Karpas-422 (cell line): ENCODE measurements around the gene SLC39A12. TPM values are rescaled to one million over a fixed set of nuclear protein-coding genes. Genes with fewer than 3 reads are reported as not detected.

Source experiments
- DNase-seq: peaks from one replicate; pipeline ENCODE4 v3.0.0-alpha.2; 2015
- H2AFZ ChIP-seq: fragments of 200-600 bp; sonication (generic); 2 replicates; pipeline ENCODE4 v1.6.1; 2014; ENCODE audit warnings: antibody characterized with exemption, low read length, mixed read lengths
- H3K27ac ChIP-seq: fragments of 200-600 bp; sonication (generic); 2 replicates; pipeline ENCODE4 v1.5.1; 2014; ENCODE audit warnings: mild to moderate bottlenecking, low read length, moderate library complexity
- H3K27me3 ChIP-seq: fragments of 200-600 bp; sonication (generic); 2 replicates; pipeline ENCODE4 v1.6.1; 2014; ENCODE audit warnings: low read length, mixed read lengths
- H3K36me3 ChIP-seq: fragments of 200-600 bp; sonication (generic); 2 replicates; pipeline ENCODE4 v1.6.1; 2014; ENCODE audit warnings: low read length, mixed read lengths; ENCODE audit not compliant: insufficient read depth
- H3K4me1 ChIP-seq: fragments of 200-600 bp; sonication (generic); 2 replicates; pipeline ENCODE4 v1.6.1; 2014; ENCODE audit warnings: mild to moderate bottlenecking, low read length, mixed read lengths
- H3K4me2 ChIP-seq: fragments of 200-600 bp; sonication (generic); 2 replicates; pipeline ENCODE4 v1.6.1; 2014; ENCODE audit warnings: low read length, low read depth, mild to moderate bottlenecking; ENCODE audit not compliant: poor library complexity, severe bottlenecking
- H3K4me3 ChIP-seq: fragments of 200-600 bp; sonication (generic); 2 replicates; pipeline ENCODE4 v1.5.1; 2014; ENCODE audit warnings: mild to moderate bottlenecking, antibody characterized with exemption, low read length, mixed read lengths
- H3K79me2 ChIP-seq: fragments of 200-600 bp; sonication (generic); 2 replicates; pipeline ENCODE4 v1.6.1; 2014; ENCODE audit warnings: mild to moderate bottlenecking, low read length, mixed read lengths
- H3K9ac ChIP-seq: fragments of 200-600 bp; sonication (generic); 2 replicates; pipeline ENCODE4 v1.6.0; 2014; ENCODE audit warnings: low read length
- H3K9me2 ChIP-seq: fragments of 200-600 bp; sonication (generic), shearing (Covaris generic); replicated peaks from 2 replicates; pipeline ENCODE4 v1.6.0; 2014; ENCODE audit warnings: mild to moderate bottlenecking, low read length, moderate library complexity; ENCODE audit not compliant: insufficient read depth
- H3K9me3 ChIP-seq: fragments of 300-700, 200-600 bp; sonication (generic); 2 replicates; pipeline ENCODE4 v1.6.1; 2014; ENCODE audit warnings: low read length, mixed read lengths
- H4K20me1 ChIP-seq: fragments of 200-600 bp; sonication (generic); 2 replicates; pipeline ENCODE4 v1.6.1; 2014; ENCODE audit warnings: mild to moderate bottlenecking, antibody characterized with exemption, low read length, low read depth; ENCODE audit not compliant: insufficient read depth
- total RNA-seq: library from RNA; depleted of rRNA; stranded (reverse); fragments of >200 nt; shearing (Covaris generic); gene quantifications from 2 replicates; pipeline ENCODE4 v1.2.3, GENCODE V29; 2014; ENCODE audit warnings: low replicate concordance; rRNA removed

Gene SLC39A12
- total RNA-seq, 1 experiment from 2014 or later, result not detected

DNA sequence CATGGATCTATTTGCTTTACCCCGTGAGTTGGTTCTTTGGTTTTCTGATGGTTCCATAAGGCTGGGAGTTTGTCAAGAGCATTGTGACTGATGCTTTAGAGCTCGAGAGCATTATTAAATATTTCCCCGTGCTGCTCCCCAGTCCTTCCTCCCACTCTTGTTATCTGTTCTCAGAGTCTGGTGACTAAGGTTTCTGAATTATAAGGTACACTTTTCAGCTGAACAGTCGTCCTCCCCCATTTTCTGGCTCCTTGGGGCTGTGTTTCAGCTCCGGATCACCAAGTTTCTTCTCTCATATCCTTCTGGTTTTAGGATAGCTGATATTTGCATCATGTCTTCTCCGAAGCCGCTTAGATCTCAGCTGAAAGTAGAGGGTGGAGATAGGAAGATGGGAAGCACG, 130.7 kb downstream of the SLC39A12 start:
- H3K27ac ChIP-seq, result no peak overlapping the region
- no peaks in the 10 kb centered on the region for H3K36me3 ChIP-seq
- no peak overlapping the region for H3K4me3 ChIP-seq
- no peaks in the 10 kb centered on the region for H3K9me3 ChIP-seq
- H4K20me1 ChIP-seq, result no peaks in the 10 kb centered on the region
- no peak overlapping the region for H3K9ac ChIP-seq
- no peaks in the 10 kb centered on the region for H3K9me2 ChIP-seq
- no peak overlapping the region for H3K4me2 ChIP-seq
- no peak overlapping the region for H2AFZ ChIP-seq
- H3K4me1 ChIP-seq, result no peaks in the 10 kb centered on the region; the same call in 1 of the 2 replicates
- H3K79me2 ChIP-seq, result no peaks in the 10 kb centered on the region
- H3K27me3 ChIP-seq, result no peaks in the 10 kb centered on the region
- DNase-seq, result no peak

GRCh38 chr10:18085855-18086254, 134.1 kb downstream of the SLC39A12 start:
- H3K79me2 ChIP-seq, result no peaks in the 10 kb centered on the region
- H3K4me2 ChIP-seq, result no peak overlapping the region
- no peak overlapping the region for H3K9ac ChIP-seq
- H3K36me3 ChIP-seq, result no peaks in the 10 kb centered on the region
- no peaks in the 10 kb centered on the region for H4K20me1 ChIP-seq
- no peak for DNase-seq
- no peak overlapping the region for H2AFZ ChIP-seq
- H3K9me3 ChIP-seq, result no peaks in the 10 kb centered on the region
- H3K9me2 ChIP-seq, result no peaks in the 10 kb centered on the region
- no peak overlapping the region for H3K4me3 ChIP-seq
- no peak overlapping the region for H3K27ac ChIP-seq
- no peaks in the 10 kb centered on the region for H3K4me1 ChIP-seq
- no peaks in the 10 kb centered on the region for H3K27me3 ChIP-seq

DNA sequence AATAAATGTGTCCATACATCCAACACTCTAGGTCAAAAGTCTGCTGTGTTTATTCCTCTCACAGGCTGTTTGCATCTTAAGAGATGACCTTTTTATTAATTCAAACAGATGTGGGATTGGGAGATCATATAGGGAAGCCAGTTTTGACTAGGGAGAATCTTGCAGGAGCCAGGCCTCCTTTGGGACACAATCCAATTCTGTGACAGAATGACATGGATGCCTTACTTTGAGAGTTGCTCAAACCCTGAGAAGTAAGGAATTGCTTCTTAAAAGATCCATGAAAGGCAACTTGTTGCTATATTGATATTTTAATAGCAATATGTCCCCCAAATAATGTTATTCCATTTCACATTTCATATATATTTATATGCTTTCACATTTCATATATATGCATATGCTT, 135.0 kb downstream of the SLC39A12 start:
- H3K9ac ChIP-seq, result no peak overlapping the region
- no peak for DNase-seq
- no peak overlapping the region for H2AFZ ChIP-seq
- H3K9me3 ChIP-seq, result no peaks in the 10 kb centered on the region
- H3K4me3 ChIP-seq, result no peak overlapping the region
- no peak overlapping the region for H3K4me2 ChIP-seq
- H4K20me1 ChIP-seq, result no peaks in the 10 kb centered on the region
- no peaks in the 10 kb centered on the region for H3K4me1 ChIP-seq
- no peaks in the 10 kb centered on the region for H3K27me3 ChIP-seq
- H3K27ac ChIP-seq, result no peak overlapping the region
- no peaks in the 10 kb centered on the region for H3K36me3 ChIP-seq
- H3K9me2 ChIP-seq, result no peaks in the 10 kb centered on the region
- no peaks in the 10 kb centered on the region for H3K79me2 ChIP-seq

DNA sequence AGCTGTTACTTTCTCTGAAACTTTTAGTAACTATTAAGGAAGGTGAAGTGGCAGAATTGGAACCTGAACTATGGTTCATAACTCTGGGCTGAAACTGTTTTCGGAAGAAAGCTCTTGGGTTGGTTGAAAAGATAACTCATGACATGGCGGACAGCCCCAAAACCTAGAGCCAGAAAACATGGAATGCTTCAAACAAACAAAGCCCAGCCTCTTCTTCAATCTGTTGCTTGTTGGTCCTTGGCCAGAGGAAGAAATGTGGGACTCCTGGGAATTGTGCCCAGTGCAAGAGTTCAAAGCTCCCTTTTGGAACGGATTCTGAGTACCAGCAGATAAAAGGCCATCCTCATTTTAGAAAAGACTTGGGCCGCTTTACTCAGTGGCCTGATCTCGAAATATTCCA, 135.6 kb downstream of the SLC39A12 start:
- H3K4me2 ChIP-seq, result no peak overlapping the region
- H2AFZ ChIP-seq, result no peak overlapping the region
- no peaks in the 10 kb centered on the region for H3K79me2 ChIP-seq
- H3K27ac ChIP-seq, result no peak overlapping the region
- no peaks in the 10 kb centered on the region for H3K9me3 ChIP-seq
- H3K9me2 ChIP-seq, result no peaks in the 10 kb centered on the region
- no peaks in the 10 kb centered on the region for H3K4me1 ChIP-seq
- H3K9ac ChIP-seq, result no peak overlapping the region
- H3K36me3 ChIP-seq, result no peaks in the 10 kb centered on the region
- H4K20me1 ChIP-seq, result no peaks in the 10 kb centered on the region
- no peak overlapping the region for H3K4me3 ChIP-seq
- DNase-seq, result no peak
- no peaks in the 10 kb centered on the region for H3K27me3 ChIP-seq

Other genes with a start within 250 kb of the SLC39A12 start
- gene TMEM236, start 199.7 kb upstream of the SLC39A12 start, total RNA-seq, result 0.04 and 0.19 TPM in 2 replicates
- 0.04 TPM in 1 of 2 replicates, not detected in the other for gene MRC1, start 142.6 kb upstream of the SLC39A12 start, total RNA-seq
- not detected in 2 replicates for gene CACNB2, start 188.5 kb downstream of the SLC39A12 start, total RNA-seq